GM12865 (cell line): Measurements from ENCODE around the gene CEACAM8.
"Not testable (repeated sequence)": the region's sequence is repeated elsewhere in the genome, so short reads cannot be mapped to it uniquely, and the experiment has no call there.

Source experiments
- DNase-seq: peaks from one replicate; pipeline ENCODE4 v3.0.0; 2010; ENCODE audit warnings: low read depth
- H3K4me3 ChIP-seq: 2 replicates; pipeline ENCODE4 v1.5.1; 2011; ENCODE audit warnings: mild to moderate bottlenecking, low read depth, low read length, control low read depth
- TF ChIP-seq, protein P1 (sequence below): IDR thresholded peaks from 2 replicates; pipeline ENCODE4 v1.5.1; 2011; ENCODE audit warnings: low read length, control low read depth, low read depth, inconsistent platforms; ENCODE audit not compliant: insufficient read depth; ENCODE audit errors: missing control alignments

The CEACAM8 gene

DNA sequence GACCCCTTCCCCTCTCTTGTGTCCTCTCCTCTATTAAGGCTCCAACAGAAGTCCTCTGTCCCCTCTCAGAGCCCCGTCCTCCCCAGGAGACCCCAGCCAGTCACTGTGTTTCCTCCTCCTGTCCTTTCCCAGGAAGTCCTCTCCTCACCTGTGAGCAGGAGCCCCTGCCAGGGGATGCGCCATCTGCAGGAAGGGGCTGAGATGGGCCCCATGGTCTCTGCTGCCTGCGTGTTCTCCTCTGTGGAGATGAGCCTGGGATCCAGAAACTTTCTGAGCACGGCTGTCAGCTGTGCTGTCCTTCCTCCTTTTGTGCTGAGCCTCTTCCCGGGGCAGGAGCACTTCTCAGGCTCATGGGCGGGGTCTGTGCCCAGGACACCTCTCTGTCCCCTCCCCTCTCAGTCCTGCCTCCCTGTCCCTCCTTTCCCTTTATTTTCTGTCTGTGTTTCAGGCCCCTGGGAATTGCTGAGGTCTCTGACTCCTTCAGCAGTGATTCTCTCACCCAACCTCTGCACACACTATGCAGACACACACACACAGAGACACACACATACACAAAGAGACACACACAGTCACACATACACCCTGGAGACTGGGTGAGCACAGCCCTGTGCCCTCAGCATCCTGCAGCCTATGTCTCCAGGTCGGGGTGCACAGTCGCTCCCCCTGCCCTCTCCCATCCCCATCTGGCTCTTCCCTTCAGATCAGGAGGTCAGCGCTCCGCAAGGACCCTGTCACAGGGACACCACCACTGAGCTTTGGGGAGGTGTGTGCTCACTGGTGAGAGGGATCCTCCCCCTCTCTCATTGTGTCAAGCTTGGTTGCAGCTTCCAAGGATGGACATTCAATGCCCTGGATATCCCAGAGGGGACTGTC is at the start of gene CEACAM8:
Gene CEACAM8, minus strand, starts transcription at position 308 of the 873 bp plus-strand sequence. Its CDS starts 96 bp downstream, at position 212.
- DNase-seq = no peak
- no peak within 1 kb of the TSS for H3K4me3 ChIP-seq
- TF ChIP-seq, protein P1, sequence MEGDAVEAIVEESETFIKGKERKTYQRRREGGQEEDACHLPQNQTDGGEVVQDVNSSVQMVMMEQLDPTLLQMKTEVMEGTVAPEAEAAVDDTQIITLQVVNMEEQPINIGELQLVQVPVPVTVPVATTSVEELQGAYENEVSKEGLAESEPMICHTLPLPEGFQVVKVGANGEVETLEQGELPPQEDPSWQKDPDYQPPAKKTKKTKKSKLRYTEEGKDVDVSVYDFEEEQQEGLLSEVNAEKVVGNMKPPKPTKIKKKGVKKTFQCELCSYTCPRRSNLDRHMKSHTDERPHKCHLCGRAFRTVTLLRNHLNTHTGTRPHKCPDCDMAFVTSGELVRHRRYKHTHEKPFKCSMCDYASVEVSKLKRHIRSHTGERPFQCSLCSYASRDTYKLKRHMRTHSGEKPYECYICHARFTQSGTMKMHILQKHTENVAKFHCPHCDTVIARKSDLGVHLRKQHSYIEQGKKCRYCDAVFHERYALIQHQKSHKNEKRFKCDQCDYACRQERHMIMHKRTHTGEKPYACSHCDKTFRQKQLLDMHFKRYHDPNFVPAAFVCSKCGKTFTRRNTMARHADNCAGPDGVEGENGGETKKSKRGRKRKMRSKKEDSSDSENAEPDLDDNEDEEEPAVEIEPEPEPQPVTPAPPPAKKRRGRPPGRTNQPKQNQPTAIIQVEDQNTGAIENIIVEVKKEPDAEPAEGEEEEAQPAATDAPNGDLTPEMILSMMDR = no peak

DNA sequence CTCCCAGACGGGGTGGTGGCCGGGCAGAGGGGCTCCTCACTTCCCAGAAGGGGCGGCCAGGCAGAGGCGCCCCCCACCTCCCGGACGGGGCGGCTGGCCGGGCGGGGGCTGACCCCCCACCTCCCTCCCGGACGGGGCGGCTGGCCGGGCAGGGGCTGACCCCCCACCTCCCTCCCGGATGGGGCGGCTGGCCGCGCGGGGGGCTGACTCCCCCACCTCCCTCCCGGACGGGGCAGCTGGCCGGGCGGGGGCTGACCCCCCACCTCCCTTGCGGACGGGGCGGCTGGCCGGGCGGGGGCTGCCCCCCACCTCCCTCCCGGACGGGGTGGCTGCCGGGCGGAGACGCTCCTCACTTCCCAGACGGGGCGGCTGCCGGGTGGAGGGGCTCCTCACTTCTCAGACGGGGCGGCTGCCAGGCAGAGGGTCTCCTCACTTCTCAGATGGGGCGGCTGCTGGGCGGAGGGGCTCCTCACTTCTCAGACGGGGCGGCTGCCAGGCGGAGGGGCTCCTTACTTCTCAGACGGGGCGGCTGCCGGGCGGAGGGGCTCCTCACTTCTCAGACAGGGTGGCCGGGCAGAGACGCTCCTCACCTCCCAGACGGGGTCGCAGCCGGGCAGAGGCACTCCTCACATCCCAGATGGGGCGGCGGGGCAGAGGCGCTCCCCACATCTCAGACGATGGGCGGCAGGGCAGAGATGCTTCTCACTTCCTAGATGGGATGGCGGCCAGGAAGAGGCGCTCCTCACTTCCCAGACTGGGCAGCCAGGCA is 44.8 kb upstream of the CEACAM8 start:
- not testable (repeated sequence) for DNase-seq, H3K4me3 ChIP-seq

GRCh38 chr19:42635233-42635539 is 40.5 kb upstream of the CEACAM8 start:
- H3K4me3 ChIP-seq = no peak overlapping the region
- no peak for DNase-seq
- TF ChIP-seq, protein P1 = no peak

GRCh38 chr19:42634409-42635232 is 39.9 kb upstream of the CEACAM8 start:
- TF ChIP-seq, protein P1 = peak; percentile 83
- H3K4me3 ChIP-seq = no peak overlapping the region
- peak; percentile 58 for DNase-seq

DNA sequence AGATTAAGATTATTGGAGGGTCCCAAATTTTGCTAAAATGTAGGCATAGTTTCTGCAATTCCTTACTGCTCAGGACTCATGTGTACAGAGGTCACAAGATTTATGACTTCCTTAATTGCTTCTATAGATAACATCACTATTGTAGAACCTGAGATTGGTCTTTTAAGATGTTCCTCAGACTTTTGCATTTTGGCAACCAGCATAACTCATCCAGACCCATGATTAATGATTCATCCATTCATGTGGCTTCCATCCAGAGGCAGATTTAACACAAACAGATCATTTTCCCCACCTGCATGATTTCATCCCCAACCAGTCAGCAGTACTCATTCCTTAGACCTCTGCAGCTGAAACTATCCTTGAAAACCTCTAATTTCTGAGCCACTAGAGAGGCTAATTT is 34.5 kb upstream of the CEACAM8 start:
- TF ChIP-seq, protein P1 = no peak
- DNase-seq = no peak
- H3K4me3 ChIP-seq = no peak overlapping the region

DNA sequence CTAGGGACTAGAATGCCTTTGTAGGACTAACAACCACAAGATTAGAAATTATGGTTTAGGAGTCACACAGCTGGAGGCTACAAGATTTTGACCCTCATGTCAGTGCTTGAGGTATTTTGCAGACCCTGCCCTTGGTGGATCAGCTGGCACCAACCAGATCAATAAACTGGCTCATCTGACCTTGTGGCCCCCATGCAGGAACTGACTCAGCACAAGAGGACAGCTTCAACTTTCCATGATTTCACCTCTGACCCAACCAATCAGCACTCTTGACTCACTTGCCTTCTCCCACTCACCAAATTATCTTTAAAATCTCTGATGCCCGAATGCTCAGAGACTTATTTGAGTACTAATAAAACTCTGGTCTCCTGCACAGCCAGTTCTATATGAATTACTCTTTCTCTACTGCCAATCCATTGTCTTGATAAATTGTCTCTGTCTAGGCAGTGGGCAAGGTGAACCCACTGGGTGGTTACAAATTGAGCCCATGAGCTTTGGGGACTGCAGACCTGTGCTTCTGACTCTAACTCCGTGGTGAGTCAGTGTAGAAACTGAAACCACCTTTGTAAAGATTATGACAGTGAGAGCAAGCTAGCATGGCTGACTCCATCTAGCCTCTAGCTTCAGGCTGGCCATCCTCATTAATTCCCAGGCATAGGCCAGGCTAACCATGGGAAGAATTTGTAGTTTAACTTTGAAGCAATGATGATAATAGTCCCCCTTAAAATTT is 33.9 kb upstream of the CEACAM8 start:
- peak; percentile 9 for DNase-seq
- no peak overlapping the region for H3K4me3 ChIP-seq
- TF ChIP-seq, protein P1 = no peak
